ENCODE measurements around the gene IL10RB. TPM values are rescaled to one million over a fixed set of nuclear protein-coding genes. Genes with fewer than 3 reads are reported as not detected.

IL10RB gene
- polyA plus RNA-seq, 1 donor (not counting 4 experiments of a cell fraction or from before 2014, with no cell fraction given): 19.6 TPM

DNA sequence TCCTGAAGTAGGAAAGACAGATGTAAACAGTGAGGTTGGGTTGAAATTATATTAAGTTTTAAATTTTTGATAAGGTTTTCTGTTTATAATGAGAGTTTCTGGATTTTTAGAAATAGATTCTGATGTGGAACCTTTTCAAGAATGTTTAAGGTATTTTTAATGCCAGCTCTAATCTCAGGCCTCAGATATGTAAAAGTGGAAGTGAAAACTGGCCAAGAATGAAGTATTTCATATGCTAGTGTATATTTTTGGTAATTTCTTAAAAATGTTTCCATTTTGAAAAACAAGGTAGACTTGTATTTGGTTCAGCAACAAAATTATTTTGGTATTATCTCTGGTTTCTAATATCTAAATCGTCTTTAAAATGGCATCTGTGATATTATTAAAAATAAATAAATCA is 73.0 kb downstream of the IL10RB start:
- DNase-seq (ENCODE audit: low read depth, low spot score) (no peak), FAIRE-seq (no peak)
- peaks cover 5% of the 10 kb centered on the region for H3K79me2 ChIP-seq (ENCODE audit: control insufficient read depth, insufficient read depth, low read length)
- no peaks in the 10 kb centered on the region for H4K20me1 ChIP-seq (ENCODE audit: control insufficient read depth, extremely low read depth, insufficient read depth, low read length)
- no peak overlapping the region for H3K27ac ChIP-seq (ENCODE audit: control insufficient read depth, insufficient read depth, low read length)
- no peak overlapping the region for H3K4me2 ChIP-seq (ENCODE audit: control insufficient read depth, extremely low read depth, insufficient read depth, low read depth, low read length)
- dilution Hi-C loops (cut with MboI; ENCODE audit: extremely low pct_ligation_motif_present, low sequenced_read_pairs): no loop called here
- no peak overlapping the region for H2AFZ ChIP-seq (ENCODE audit: control insufficient read depth, low read length)
- peaks cover 3 to 10% of the 10 kb centered on the region in 2 experiments for H3K36me3 ChIP-seq (ENCODE audit: control insufficient read depth in 2 of 2, extremely low read depth in 1 of 2, insufficient read depth in 2 of 2, low read length in 2 of 2)
- H3K9me3 ChIP-seq (ENCODE audit: control insufficient read depth, low read depth, low read length): no peaks in the 10 kb centered on the region
- H3K4me1 ChIP-seq (ENCODE audit: control insufficient read depth, extremely low read depth, insufficient read depth, low read length): no peaks in the 10 kb centered on the region
- no peak overlapping the region for H3K4me3 ChIP-seq (ENCODE audit: control insufficient read depth in 2 of 3, extremely low read depth in 1 of 3, insufficient read depth in 2 of 3, low read depth in 1 of 3, low read length in 3 of 3)
- no peaks in the 10 kb centered on the region for H3K9me1 ChIP-seq (ENCODE audit: control insufficient read depth, extremely low read depth, insufficient read depth, low read length)
- no peak overlapping the region for H3K9ac ChIP-seq (ENCODE audit: control insufficient read depth, extremely low read depth, insufficient read depth, low read length)
- TF ChIP-seq, protein P1, sequence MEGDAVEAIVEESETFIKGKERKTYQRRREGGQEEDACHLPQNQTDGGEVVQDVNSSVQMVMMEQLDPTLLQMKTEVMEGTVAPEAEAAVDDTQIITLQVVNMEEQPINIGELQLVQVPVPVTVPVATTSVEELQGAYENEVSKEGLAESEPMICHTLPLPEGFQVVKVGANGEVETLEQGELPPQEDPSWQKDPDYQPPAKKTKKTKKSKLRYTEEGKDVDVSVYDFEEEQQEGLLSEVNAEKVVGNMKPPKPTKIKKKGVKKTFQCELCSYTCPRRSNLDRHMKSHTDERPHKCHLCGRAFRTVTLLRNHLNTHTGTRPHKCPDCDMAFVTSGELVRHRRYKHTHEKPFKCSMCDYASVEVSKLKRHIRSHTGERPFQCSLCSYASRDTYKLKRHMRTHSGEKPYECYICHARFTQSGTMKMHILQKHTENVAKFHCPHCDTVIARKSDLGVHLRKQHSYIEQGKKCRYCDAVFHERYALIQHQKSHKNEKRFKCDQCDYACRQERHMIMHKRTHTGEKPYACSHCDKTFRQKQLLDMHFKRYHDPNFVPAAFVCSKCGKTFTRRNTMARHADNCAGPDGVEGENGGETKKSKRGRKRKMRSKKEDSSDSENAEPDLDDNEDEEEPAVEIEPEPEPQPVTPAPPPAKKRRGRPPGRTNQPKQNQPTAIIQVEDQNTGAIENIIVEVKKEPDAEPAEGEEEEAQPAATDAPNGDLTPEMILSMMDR (optimal IDR thresholded peaks at IDR 0.05 in 1 of 3, IDR thresholded peaks at IDR 0.05 in 1 of 3, conservative IDR thresholded peaks at IDR 0.05 in 1 of 3; ENCODE audit: extremely low read depth in 1 of 3, insufficient read depth in 2 of 3, low read length in 3 of 3): no peak
- no peak for TF ChIP-seq EZH2 (IDR thresholded peaks at IDR 0.05; ENCODE audit: low read length)
- no peaks in the 10 kb centered on the region for H3K27me3 ChIP-seq (ENCODE audit: control insufficient read depth, extremely low read depth, insufficient read depth, low read length)

DNA sequence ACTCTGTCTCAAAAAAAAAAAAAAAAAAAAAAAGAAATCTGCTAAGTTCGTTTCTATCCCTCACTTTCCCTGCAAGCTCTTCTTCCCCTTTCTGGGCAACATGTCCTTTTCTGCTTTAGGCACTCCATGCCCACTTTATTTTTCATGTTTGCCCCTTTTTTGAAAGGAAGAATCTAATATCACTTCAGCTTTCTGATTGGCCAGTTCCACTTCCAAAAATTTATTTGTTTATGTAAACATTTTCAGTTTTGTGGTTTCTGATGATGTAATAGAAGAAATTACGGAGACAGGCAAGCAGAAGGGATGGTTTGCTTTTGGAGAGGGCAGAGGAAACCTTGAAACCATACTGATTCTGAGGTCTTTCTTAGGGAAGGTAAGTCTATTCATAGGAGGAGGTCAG is 73.8 kb downstream of the IL10RB start:
- Histone ChIP-seq H3K27me3 (ENCODE audit: control insufficient read depth, extremely low read depth, insufficient read depth, low read length) (no peaks in the 10 kb centered on the region), H3K9me1 (ENCODE audit: control insufficient read depth, extremely low read depth, insufficient read depth, low read length) (no peaks in the 10 kb centered on the region), H3K4me2 (ENCODE audit: control insufficient read depth, extremely low read depth, insufficient read depth, low read depth, low read length) (no peak overlapping the region), H3K9ac (ENCODE audit: control insufficient read depth, extremely low read depth, insufficient read depth, low read length) (no peak overlapping the region), H2AFZ (ENCODE audit: control insufficient read depth, low read length) (no peak overlapping the region), H4K20me1 (ENCODE audit: control insufficient read depth, extremely low read depth, insufficient read depth, low read length) (no peaks in the 10 kb centered on the region), H3K36me3 (ENCODE audit: control insufficient read depth in 2 of 2, extremely low read depth in 1 of 2, insufficient read depth in 2 of 2, low read length in 2 of 2) (peaks cover 3 to 10% of the 10 kb centered on the region in 2 experiments), H3K9me3 (ENCODE audit: control insufficient read depth, low read depth, low read length) (no peaks in the 10 kb centered on the region), H3K79me2 (ENCODE audit: control insufficient read depth, insufficient read depth, low read length) (no peaks in the 10 kb centered on the region), H3K4me1 (ENCODE audit: control insufficient read depth, extremely low read depth, insufficient read depth, low read length) (no peaks in the 10 kb centered on the region), H3K27ac (ENCODE audit: control insufficient read depth, insufficient read depth, low read length) (no peak overlapping the region), H3K4me3 (ENCODE audit: control insufficient read depth in 2 of 3, extremely low read depth in 1 of 3, insufficient read depth in 2 of 3, low read depth in 1 of 3, low read length in 3 of 3) (no peak overlapping the region)
- no peak for DNase-seq (ENCODE audit: low read depth, low spot score)
- TF ChIP-seq, protein P1 (optimal IDR thresholded peaks at IDR 0.05 in 1 of 3, IDR thresholded peaks at IDR 0.05 in 1 of 3, conservative IDR thresholded peaks at IDR 0.05 in 1 of 3; ENCODE audit: extremely low read depth in 1 of 3, insufficient read depth in 2 of 3, low read length in 3 of 3): no peak
- FAIRE-seq: no peak
- dilution Hi-C loops (cut with MboI; ENCODE audit: extremely low pct_ligation_motif_present, low sequenced_read_pairs): no loop called here
